Fibroblast of lung (primary cell): Measurements from ENCODE around the gene PARS2. TPM values are rescaled to one million over a fixed set of nuclear protein-coding genes. Genes with fewer than 3 reads are reported as not detected.

Source experiments
- DNase-seq, 2 donors: peaks; one replicate each; pipeline versions ENCODE4 v3.0.0 to v3.0.0-alpha.2; 2010; ENCODE audit warnings: low read depth in 2 of 2
- H2AFZ ChIP-seq: 2 replicates; pipeline ENCODE4 v1.5.1; 2012; ENCODE audit warnings: low read length, control low read depth, inconsistent platforms
- H3K27ac ChIP-seq: 2 replicates; pipeline ENCODE4 v1.5.1; 2011; ENCODE audit warnings: low read length, control low read depth; ENCODE audit not compliant: insufficient read depth
- H3K27me3 ChIP-seq: 2 replicates; pipeline ENCODE4 v1.5.1; 2011; ENCODE audit warnings: mild to moderate bottlenecking, low read length; ENCODE audit not compliant: control insufficient read depth, insufficient read depth
- H3K36me3 ChIP-seq: 2 replicates; pipeline ENCODE4 v1.5.1; 2011; ENCODE audit warnings: low read length; ENCODE audit not compliant: control insufficient read depth, insufficient read depth
- H3K4me1 ChIP-seq: 2 replicates; pipeline ENCODE4 v1.5.1; 2011; ENCODE audit warnings: low read length; ENCODE audit not compliant: control insufficient read depth, insufficient read depth; ENCODE audit errors: extremely low read depth
- H3K4me2 ChIP-seq: 2 replicates; pipeline ENCODE4 v1.5.1; 2011; ENCODE audit warnings: low read length, control low read depth; ENCODE audit not compliant: insufficient read depth; ENCODE audit errors: extremely low read depth
- H3K4me3 ChIP-seq, 4 experiments: fragments of 200-600 bp in 1 of 4; sonication (generic) in 1 of 4; replicated peaks in 1 of 4; 2 replicates each; pipeline ENCODE4 v1.5.1; 2011 to 2016; ENCODE audit warnings: low read length in 4 of 4, low read depth in 3 of 4, mild to moderate bottlenecking in 3 of 4, control low read depth in 2 of 4, inconsistent platforms in 1 of 4, mixed read lengths in 1 of 4; ENCODE audit not compliant: insufficient read depth in 1 of 4; ENCODE audit errors: control extremely low read depth in 1 of 4
- H3K79me2 ChIP-seq: 2 replicates; pipeline ENCODE4 v1.5.1; 2012; ENCODE audit warnings: mild to moderate bottlenecking, low read length, inconsistent platforms; ENCODE audit not compliant: control insufficient read depth, insufficient read depth
- H3K9ac ChIP-seq: 2 replicates; pipeline ENCODE4 v1.5.1; 2011; ENCODE audit warnings: mild to moderate bottlenecking, low read length, control low read depth; ENCODE audit not compliant: insufficient read depth
- H3K9me3 ChIP-seq: 2 replicates; pipeline ENCODE4 v1.5.1; 2012; ENCODE audit warnings: low read depth, low read length; ENCODE audit not compliant: control insufficient read depth, insufficient read depth
- H4K20me1 ChIP-seq: 2 replicates; pipeline ENCODE4 v1.5.1; 2011; ENCODE audit warnings: low read length; ENCODE audit not compliant: control insufficient read depth, insufficient read depth; ENCODE audit errors: extremely low read depth
- CTCF ChIP-seq, 2 donors: IDR thresholded peaks in 1 of 2; conservative IDR thresholded peaks in 1 of 2; 1 replicate in 1 of 2; 2 replicates in 1 of 2; pipeline ENCODE4 v1.5.1; 2011 to 2012; ENCODE audit warnings: low read length in 2 of 2, control low read depth in 1 of 2, inconsistent platforms in 1 of 2, low read depth in 1 of 2, mild to moderate bottlenecking in 1 of 2
- EZH2 ChIP-seq: IDR thresholded peaks from 2 replicates; pipeline ENCODE4 v1.5.1; 2012; ENCODE audit warnings: low read length, control low read depth, mild to moderate bottlenecking; ENCODE audit errors: missing control alignments
- polyA plus RNA-seq, 2 donors: library from polyadenylated mRNA; depleted of rRNA in 1 of 2; stranded (reverse) in 1 of 2; unstranded in 1 of 2; fragments of >200 nt; gene quantifications; 2 replicates each; pipeline ENCODE4 v1.2.1, GENCODE V29; 2011 to 2012; ENCODE audit warnings: missing spikeins in 1 of 2
- total RNA-seq: library from RNA; depleted of rRNA; stranded (reverse); fragments of >200 nt; gene quantifications from 2 replicates; pipeline ENCODE4 v1.2.1, GENCODE V29; 2014

Gene PARS2
- total and polyA plus RNA-seq, 2 donors (not counting 1 experiment from before 2014, with no cell fraction given): 3.4 to 5.4 TPM

GRCh38 chr1:54754486-54755285 is 9.6 kb downstream of the PARS2 start:
- no peak overlapping the region for H3K4me3 ChIP-seq
- TF ChIP-seq CTCF (conservative IDR thresholded peaks at IDR 0.05 in 1 of 2, IDR thresholded peaks at IDR 0.05 in 1 of 2; ENCODE audit: low read depth in 1 of 2, low read length in 2 of 2): no peak
- H3K36me3 ChIP-seq: peaks cover 3% of the 10 kb centered on the region
- DNase-seq: no peak
- H3K9ac ChIP-seq: no peak overlapping the region
- H3K27me3 ChIP-seq: no peaks in the 10 kb centered on the region
- H2AFZ ChIP-seq: no peak overlapping the region
- H3K4me2 ChIP-seq: no peak overlapping the region
- no peaks in the 10 kb centered on the region for H3K4me1 ChIP-seq
- H3K79me2 ChIP-seq: no peaks in the 10 kb centered on the region
- no peak overlapping the region for H3K27ac ChIP-seq
- no peaks in the 10 kb centered on the region for H3K9me3 ChIP-seq
- H4K20me1 ChIP-seq: no peaks in the 10 kb centered on the region

- DNase-seq: no peak
- TF ChIP-seq CTCF (conservative IDR thresholded peaks at IDR 0.05 in 1 of 2, IDR thresholded peaks at IDR 0.05 in 1 of 2; ENCODE audit: low read depth in 1 of 2, low read length in 2 of 2) (no peak), EZH2 (no peak)
- H3K9ac ChIP-seq: no peak overlapping the region
- no peaks in the 10 kb centered on the region for H4K20me1 ChIP-seq
- H3K4me3 ChIP-seq: no peak overlapping the region
- H3K4me2 ChIP-seq: no peak overlapping the region
- H3K9me3 ChIP-seq: no peaks in the 10 kb centered on the region
- H3K36me3 ChIP-seq: peaks cover 3% of the 10 kb centered on the region
- no peak overlapping the region for H2AFZ ChIP-seq
- H3K4me1 ChIP-seq: no peaks in the 10 kb centered on the region
- no peaks in the 10 kb centered on the region for H3K79me2 ChIP-seq
- peaks cover 2% of the 10 kb centered on the region for H3K27me3 ChIP-seq
- no peak overlapping the region for H3K27ac ChIP-seq
These were observed 10.3 kb downstream of the PARS2 start for GRCh38 chr1:54754045-54754444.

DNA sequence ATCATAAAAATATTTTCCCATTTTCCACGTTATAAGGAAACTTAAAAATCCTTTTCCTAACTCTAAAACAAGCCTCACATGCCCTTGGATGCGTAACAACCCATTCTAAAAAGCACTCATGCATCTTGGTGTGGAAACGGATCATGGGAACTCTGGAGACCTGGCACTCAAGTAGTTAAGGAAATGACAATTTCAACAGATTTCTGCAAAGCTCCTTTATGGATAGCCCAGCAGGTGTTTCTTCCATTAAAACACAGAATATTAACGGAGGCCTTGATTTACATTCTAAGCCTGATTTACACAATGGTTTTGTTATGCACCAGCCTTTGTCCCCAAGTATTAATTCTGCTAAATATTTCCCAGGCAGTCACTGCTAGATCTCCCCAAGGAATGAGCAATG is 12.9 kb downstream of the PARS2 start:
- no peak for TF ChIP-seq EZH2
- no peak for TF ChIP-seq CTCF (conservative IDR thresholded peaks at IDR 0.05 in 1 of 2, IDR thresholded peaks at IDR 0.05 in 1 of 2; ENCODE audit: low read depth in 1 of 2, low read length in 2 of 2)
- DNase-seq: no peak
- H3K4me3 ChIP-seq: no peak overlapping the region
- no peaks in the 10 kb centered on the region for H3K79me2 ChIP-seq
- H2AFZ ChIP-seq: no peak overlapping the region
- no peaks in the 10 kb centered on the region for H3K4me1 ChIP-seq
- peaks cover 2% of the 10 kb centered on the region for H3K27me3 ChIP-seq
- no peaks in the 10 kb centered on the region for H4K20me1 ChIP-seq
- no peak overlapping the region for H3K27ac ChIP-seq
- no peak overlapping the region for H3K4me2 ChIP-seq
- no peaks in the 10 kb centered on the region for H3K9me3 ChIP-seq
- H3K9ac ChIP-seq: no peak overlapping the region
- no peaks in the 10 kb centered on the region for H3K36me3 ChIP-seq
